PC-3 (cell line): ENCODE measurements around the gene LGALS7B. TPM values are rescaled to one million over a fixed set of nuclear protein-coding genes. Genes with fewer than 3 reads are reported as not detected.
"Not testable (repeated sequence)": the region's sequence is repeated elsewhere in the genome, so short reads cannot be mapped to it uniquely, and the experiment has no call there.

Experiments
- ATAC-seq: fragments of 200-7000 bp; cut with Tn5 transposase; 2 replicates; pipeline ENCODE4 v1.9.1; 2020; ENCODE audit warnings: mild to moderate bottlenecking, moderate library complexity
- BruUV-seq: library from RNA; stranded (reverse); fragments of 400-500 nt; replicated peaks from 2 replicates; lab custom pipeline; 2021; lab: Mats Ljungman, UMichigan
- CTCF ChIA-PET: fragments of 300-600 bp; sonication (Branson Sonifier 250); formaldehyde crosslinking; loops from one replicate; lab custom pipeline; 2022; ENCODE audit warnings: antibody characterized with exemption; lab: Charles Lee
- POLR2A ChIA-PET: fragments of 300-600 bp; sonication (Branson Sonifier 250); formaldehyde crosslinking; loops from one replicate; lab custom pipeline; 2022; ENCODE audit warnings: antibody characterized with exemption; ENCODE audit not compliant: unreplicated experiment; lab: Charles Lee
- DNase-seq: peaks from one replicate; pipeline ENCODE4 v3.0.0-alpha.2; 2015
- H2AFZ ChIP-seq: fragments of 300-600 bp; sonication (generic); 2 replicates; pipeline ENCODE4 v1.6.0; 2016; ENCODE audit warnings: antibody characterized with exemption, low read length
- H3F3A ChIP-seq: fragments of 300-600 bp; sonication (generic); one replicate; pipeline ENCODE4 v1.6.0; 2017; ENCODE audit warnings: antibody characterized with exemption, low read length, control low read depth, mild to moderate bottlenecking; ENCODE audit not compliant: unreplicated experiment
- H3K27ac ChIP-seq: fragments of 300-600 bp; sonication (generic); 2 replicates; pipeline ENCODE4 v1.5.1; 2016; ENCODE audit warnings: mild to moderate bottlenecking, low read length
- H3K27me3 ChIP-seq: fragments of 300-600 bp; sonication (generic); 2 replicates; pipeline ENCODE4 v1.6.1; 2016; ENCODE audit warnings: low read length, mixed read lengths
- H3K36me3 ChIP-seq: fragments of 300-600 bp; sonication (generic); 2 replicates; pipeline ENCODE4 v1.6.1; 2016; ENCODE audit warnings: low read depth, mixed run types, low read length, mixed read lengths
- H3K4me1 ChIP-seq: fragments of 300-600 bp; sonication (generic); 2 replicates; pipeline ENCODE4 v1.5.1; 2016; ENCODE audit warnings: low read length; ENCODE audit not compliant: insufficient read depth
- H3K4me2 ChIP-seq: fragments of 300-600 bp; sonication (generic); 2 replicates; pipeline ENCODE4 v1.6.0; 2016; ENCODE audit warnings: low read length
- H3K4me3 ChIP-seq: fragments of 300-600 bp; sonication (generic); 2 replicates; pipeline ENCODE4 v1.5.1; 2016; ENCODE audit warnings: mild to moderate bottlenecking, low read length, mixed read lengths
- H3K79me2 ChIP-seq: fragments of 300-600 bp; sonication (generic); 2 replicates; pipeline ENCODE4 v1.6.1; 2017; ENCODE audit warnings: low read length, mixed read lengths
- H3K9ac ChIP-seq: fragments of 300-600 bp; sonication (generic); 2 replicates; pipeline ENCODE4 v1.6.0; 2016; ENCODE audit warnings: mild to moderate bottlenecking, low read length
- H3K9me2 ChIP-seq: fragments of 300-600 bp; sonication (generic); replicated peaks from 2 replicates; pipeline ENCODE4 v1.6.1; 2016; ENCODE audit warnings: mixed run types, low read length, mixed read lengths
- H3K9me3 ChIP-seq: fragments of 300-600 bp; sonication (generic); 2 replicates; pipeline ENCODE4 v1.6.1; 2016; ENCODE audit warnings: low read length, mixed read lengths
- H4K20me1 ChIP-seq: fragments of 300-600 bp; sonication (generic); 2 replicates; pipeline ENCODE4 v1.6.1; 2016; ENCODE audit warnings: low read length, mixed read lengths
- EZH2 ChIP-seq: fragments of 300-600 bp; sonication (generic); IDR thresholded peaks from one replicate; pipeline ENCODE4 v1.6.1; 2017; ENCODE audit warnings: antibody characterized with exemption, mild to moderate bottlenecking, low read length; ENCODE audit not compliant: unreplicated experiment
- EZH2phosphoT487 ChIP-seq: fragments of 300-600 bp; sonication (generic); IDR thresholded peaks from 2 replicates; pipeline ENCODE4 v1.6.1; 2018; ENCODE audit warnings: mild to moderate bottlenecking, antibody characterized with exemption, low read length, borderline replicate concordance
- intact Hi-C: fragments of 100-400 bp; cut with micrococcal nuclease; formaldehyde crosslinking; loops from 2 replicates; pipeline ENCODE4 v1.9.0; 2023
- total RNA-seq: library from RNA; depleted of rRNA; stranded (reverse); fragments of >200 nt; gene quantifications from 2 replicates; pipeline ENCODE4 v1.2.3, GENCODE V29; 2014
- TF ChIP-seq, protein P1 (sequence below): fragments of 300-600 bp; sonication (generic); conservative IDR thresholded peaks from 2 replicates; pipeline ENCODE4 v1.5.1; 2017; ENCODE audit warnings: antibody characterized with exemption, low read depth, mild to moderate bottlenecking, low read length

The LGALS7B gene
- total RNA-seq, 1 experiment from 2014 or later = not detected

DNA sequence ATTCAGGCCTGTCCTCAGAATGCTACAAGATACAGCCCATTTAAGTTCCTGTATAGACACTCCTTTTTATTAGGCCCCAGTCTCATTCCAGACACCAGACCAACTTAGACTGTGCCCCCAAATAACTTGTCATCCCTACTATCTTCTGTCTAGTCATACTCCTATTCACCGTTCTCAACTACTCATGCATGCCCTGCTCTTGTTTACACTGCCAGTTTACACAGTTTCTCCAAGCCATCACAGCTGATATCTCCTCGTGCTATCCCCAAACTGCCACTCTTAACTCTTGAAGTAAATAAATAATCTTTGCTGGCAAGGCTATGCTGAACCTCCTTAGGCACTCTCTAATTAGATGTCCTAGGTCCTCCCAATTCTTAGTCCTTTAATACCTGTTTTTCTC lies 34.8 kb upstream of the LGALS7B start:
- H3K4me3 ChIP-seq, ATAC-seq, DNase-seq, CTCF ChIA-PET, H3K9me3 ChIP-seq, intact Hi-C loops, H3K4me2 ChIP-seq, H3F3A ChIP-seq, H2AFZ ChIP-seq, H3K4me1 ChIP-seq, H3K27me3 ChIP-seq, H3K27ac ChIP-seq, H3K79me2 ChIP-seq, H4K20me1 ChIP-seq, BruUV-seq, H3K9ac ChIP-seq, POLR2A ChIA-PET, H3K36me3 ChIP-seq, H3K9me2 ChIP-seq: not testable (repeated sequence)

DNA sequence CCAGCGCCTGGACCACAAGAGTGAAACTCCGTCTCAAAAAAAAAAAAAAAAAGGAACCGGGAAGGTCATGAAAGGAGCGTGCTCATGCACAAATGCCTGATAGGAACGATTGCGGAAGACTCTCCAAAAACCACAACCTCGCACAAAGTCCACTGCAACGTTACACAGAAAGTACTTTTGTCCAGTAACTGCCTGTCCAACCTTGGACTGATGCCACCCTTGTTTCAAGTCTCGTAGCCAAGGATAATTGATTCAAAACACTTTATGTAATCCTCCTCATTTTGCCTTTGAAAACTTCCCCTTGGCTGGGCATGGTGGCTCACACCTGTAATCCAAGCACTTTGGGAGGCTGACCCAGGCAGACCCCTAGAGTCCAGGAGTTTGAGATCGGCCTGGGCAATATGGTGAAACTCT lies 29.4 kb upstream of the LGALS7B start:
- no TSS peak for BruUV-seq
- H2AFZ ChIP-seq = no peak overlapping the region
- H3K36me3 ChIP-seq = no peaks in the 10 kb centered on the region
- no peak overlapping the region for H3K27ac ChIP-seq
- intact Hi-C loops = no loop called here
- ChIA-PET CTCF (no interaction called here), POLR2A (no interaction called here)
- TF ChIP-seq EZH2phosphoT487 = no peak
- TF ChIP-seq, protein P1, sequence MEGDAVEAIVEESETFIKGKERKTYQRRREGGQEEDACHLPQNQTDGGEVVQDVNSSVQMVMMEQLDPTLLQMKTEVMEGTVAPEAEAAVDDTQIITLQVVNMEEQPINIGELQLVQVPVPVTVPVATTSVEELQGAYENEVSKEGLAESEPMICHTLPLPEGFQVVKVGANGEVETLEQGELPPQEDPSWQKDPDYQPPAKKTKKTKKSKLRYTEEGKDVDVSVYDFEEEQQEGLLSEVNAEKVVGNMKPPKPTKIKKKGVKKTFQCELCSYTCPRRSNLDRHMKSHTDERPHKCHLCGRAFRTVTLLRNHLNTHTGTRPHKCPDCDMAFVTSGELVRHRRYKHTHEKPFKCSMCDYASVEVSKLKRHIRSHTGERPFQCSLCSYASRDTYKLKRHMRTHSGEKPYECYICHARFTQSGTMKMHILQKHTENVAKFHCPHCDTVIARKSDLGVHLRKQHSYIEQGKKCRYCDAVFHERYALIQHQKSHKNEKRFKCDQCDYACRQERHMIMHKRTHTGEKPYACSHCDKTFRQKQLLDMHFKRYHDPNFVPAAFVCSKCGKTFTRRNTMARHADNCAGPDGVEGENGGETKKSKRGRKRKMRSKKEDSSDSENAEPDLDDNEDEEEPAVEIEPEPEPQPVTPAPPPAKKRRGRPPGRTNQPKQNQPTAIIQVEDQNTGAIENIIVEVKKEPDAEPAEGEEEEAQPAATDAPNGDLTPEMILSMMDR = no peak
- TF ChIP-seq EZH2 = no peak
- no peak overlapping the region for H3K9ac ChIP-seq
- no peak overlapping the region for H3K4me3 ChIP-seq
- no peaks in the 10 kb centered on the region for H3K4me1 ChIP-seq
- no peaks in the 10 kb centered on the region for H3K9me3 ChIP-seq
- ATAC-seq (no peak), DNase-seq (no peak)
- no peaks in the 10 kb centered on the region for H3K9me2 ChIP-seq
- H4K20me1 ChIP-seq = no peaks in the 10 kb centered on the region
- H3F3A ChIP-seq = no peaks in the 10 kb centered on the region
- H3K4me2 ChIP-seq = no peak overlapping the region
- no peaks in the 10 kb centered on the region for H3K27me3 ChIP-seq
- H3K79me2 ChIP-seq = no peaks in the 10 kb centered on the region

DNA sequence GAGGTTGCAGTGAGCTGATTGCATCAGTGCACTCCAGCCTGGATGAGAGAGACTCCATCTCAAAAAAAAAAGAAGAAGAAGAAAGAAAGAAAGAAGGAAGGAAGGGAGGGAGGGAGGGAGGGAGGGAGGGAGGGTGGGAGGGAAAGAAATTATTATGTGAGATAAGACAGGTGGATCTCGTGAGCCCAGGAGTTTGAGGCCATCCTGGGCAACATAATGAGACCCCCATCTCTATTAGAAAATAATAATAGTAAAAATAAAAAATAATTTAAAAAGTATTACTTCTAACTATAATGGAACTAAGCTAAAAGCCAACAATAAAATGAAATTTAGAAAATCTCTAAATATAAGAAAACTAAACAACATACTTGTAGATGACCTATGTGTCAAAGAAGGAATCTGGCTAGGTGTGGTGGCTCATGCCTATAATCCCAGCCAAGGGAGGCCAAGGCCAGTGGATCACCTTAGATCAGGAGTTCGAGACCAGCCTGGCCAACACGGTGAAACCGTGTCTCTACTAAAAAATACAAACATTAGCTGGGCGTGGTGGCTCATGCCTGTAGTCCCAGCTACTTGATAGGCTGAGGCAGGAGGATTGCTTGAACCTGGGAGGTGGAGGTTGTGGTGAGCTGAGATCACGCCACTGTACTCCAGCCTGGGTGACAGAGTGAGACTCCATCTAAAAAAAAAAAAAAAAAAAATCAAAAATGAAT lies 28.0 kb upstream of the LGALS7B start:
- H3K36me3 ChIP-seq, H3K79me2 ChIP-seq, H3K9ac ChIP-seq, H3F3A ChIP-seq, CTCF ChIA-PET, H3K9me2 ChIP-seq, DNase-seq, H3K27ac ChIP-seq, H3K4me2 ChIP-seq, H3K9me3 ChIP-seq, ATAC-seq, H3K4me3 ChIP-seq, H2AFZ ChIP-seq, intact Hi-C loops, H3K4me1 ChIP-seq, H3K27me3 ChIP-seq, H4K20me1 ChIP-seq, BruUV-seq: not testable (repeated sequence)
- POLR2A ChIA-PET = interaction anchor here (0.6 kb wide), 1 partner anchor 318 kb away, joined by 6 read pairs; no protein-coding TSS in a partner anchor

DNA sequence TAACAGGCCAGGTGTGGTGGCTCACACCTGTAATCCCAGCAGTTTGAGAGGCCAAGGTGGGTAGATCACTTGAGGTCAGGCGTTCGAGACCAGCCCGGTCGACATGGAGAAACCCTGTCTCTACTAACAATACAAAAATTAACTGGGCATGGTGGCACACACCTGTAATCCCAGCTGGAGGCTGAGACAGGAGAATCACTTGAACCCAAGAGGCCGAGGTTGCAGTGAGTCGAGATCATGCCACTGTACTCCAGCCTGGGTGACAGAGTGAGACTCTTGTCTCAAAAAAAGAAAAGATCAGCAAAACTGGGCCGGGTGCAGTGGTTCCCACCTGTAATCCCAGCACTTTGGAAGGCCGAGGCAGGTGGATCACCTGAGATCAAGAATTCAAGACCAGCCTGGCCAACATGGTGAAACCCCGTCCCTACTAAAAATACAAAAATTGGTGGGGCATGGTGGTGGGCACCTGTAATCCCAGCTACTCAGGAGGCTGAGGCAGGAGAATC lies 27.1 kb upstream of the LGALS7B start:
- H3K79me2 ChIP-seq, intact Hi-C loops, BruUV-seq, ATAC-seq, H3K9me3 ChIP-seq, H3K4me2 ChIP-seq, H4K20me1 ChIP-seq, H3K27ac ChIP-seq, H3K36me3 ChIP-seq, H3F3A ChIP-seq, H3K4me1 ChIP-seq, CTCF ChIA-PET, DNase-seq, H3K9me2 ChIP-seq, H2AFZ ChIP-seq, H3K27me3 ChIP-seq, H3K9ac ChIP-seq, H3K4me3 ChIP-seq: not testable (repeated sequence)
- POLR2A ChIA-PET = interaction anchor here (0.6 kb wide), 1 partner anchor 317 kb away, joined by 6 read pairs; no protein-coding TSS in a partner anchor
